IMR-90 (cell line): ENCODE data around the gene LIN37. TPM values are rescaled to one million over a fixed set of nuclear protein-coding genes. Genes with fewer than 3 reads are reported as not detected.

Source experiments
- ATAC-seq: fragments of 200-7000 bp; cut with Tn5 transposase; 2 replicates; pipeline ENCODE4 v1.9.1; 2020; ENCODE audit warnings: low read depth, mild to moderate bottlenecking, moderate library complexity
- BruUV-seq: library from RNA; stranded (reverse); fragments of 400-500 nt; replicated peaks from 2 replicates; lab custom pipeline; 2021; lab: Mats Ljungman, UMichigan
- CTCF ChIA-PET: fragments of 300-600 bp; formaldehyde crosslinking; extraction: SDS; loops from one replicate; lab custom pipeline; 2021; ENCODE audit warnings: antibody characterized with exemption; lab: Yijun Ruan, JAX
- POLR2A ChIA-PET: fragments of 300-600 bp; sonication (Branson Sonifier 250); formaldehyde crosslinking; loops from one replicate; lab custom pipeline; 2022; ENCODE audit warnings: antibody characterized with exemption; ENCODE audit not compliant: unreplicated experiment; lab: Charles Lee
- DNase-seq: peaks from one replicate; pipeline ENCODE4 v3.0.0; 2013
- H2AFZ ChIP-seq: replicated peaks from 2 replicates; pipeline ENCODE3; 2013; ENCODE audit warnings: low read length, mild to moderate bottlenecking; ENCODE audit not compliant: poor library complexity
- H2AK5ac ChIP-seq: 2 replicates; pipeline ENCODE4 v1.6.1; 2013; ENCODE audit warnings: low read depth, low read length, inconsistent platforms
- H2AK9ac ChIP-seq: replicated peaks from 2 replicates; pipeline ENCODE3; 2013; ENCODE audit warnings: mild to moderate bottlenecking, low read depth, low read length, moderate library complexity; ENCODE audit not compliant: poor library complexity
- H2BK120ac ChIP-seq: 2 replicates; pipeline ENCODE4 v1.6.1; 2013; ENCODE audit warnings: low read depth, low read length, inconsistent platforms
- H2BK15ac ChIP-seq: 3 replicates; pipeline ENCODE4 v1.6.1; 2013; ENCODE audit warnings: low read depth, low read length, inconsistent platforms
- H2BK20ac ChIP-seq: 2 replicates; pipeline ENCODE4 v1.6.1; 2013; ENCODE audit warnings: low read depth, mild to moderate bottlenecking, inconsistent platforms, low read length, moderate library complexity
- H2BK5ac ChIP-seq: 2 replicates; pipeline ENCODE4 v1.6.1; 2013; ENCODE audit warnings: mild to moderate bottlenecking, low read depth, low read length, inconsistent platforms; ENCODE audit not compliant: poor library complexity, severe bottlenecking
- H3K14ac ChIP-seq: replicated peaks from 2 replicates; pipeline ENCODE4 v1.6.1; 2013; ENCODE audit warnings: low read depth, low read length, inconsistent platforms
- H3K18ac ChIP-seq: 2 replicates; pipeline ENCODE4 v1.6.1; 2013; ENCODE audit warnings: low read depth, low read length, control low read depth
- H3K23ac ChIP-seq: 2 replicates; pipeline ENCODE4 v1.6.1; 2013; ENCODE audit warnings: low read depth, low read length, inconsistent platforms
- H3K27ac ChIP-seq: 2 replicates; pipeline ENCODE4 v1.5.1; 2013; ENCODE audit warnings: mild to moderate bottlenecking, control low read depth, low read length; ENCODE audit not compliant: insufficient read depth
- H3K27me3 ChIP-seq: 2 replicates; pipeline ENCODE4 v1.6.1; 2013; ENCODE audit warnings: low read length; ENCODE audit not compliant: control insufficient read depth, insufficient read depth
- H3K36me3 ChIP-seq: 2 replicates; pipeline ENCODE4 v1.6.1; 2013; ENCODE audit warnings: low read length, mixed read lengths; ENCODE audit not compliant: control insufficient read depth, insufficient read depth
- H3K4ac ChIP-seq: 2 replicates; pipeline ENCODE4 v1.6.1; 2013; ENCODE audit warnings: low read depth, low read length, inconsistent platforms
- H3K4me1 ChIP-seq: 2 replicates; pipeline ENCODE4 v1.6.1; 2013; ENCODE audit warnings: low read length, mixed read lengths; ENCODE audit not compliant: control insufficient read depth, insufficient read depth
- H3K4me2 ChIP-seq: 2 replicates; pipeline ENCODE4 v1.6.1; 2013; ENCODE audit warnings: low read depth, mild to moderate bottlenecking, control low read depth, low read length, moderate library complexity
- H3K4me3 ChIP-seq: 2 replicates; pipeline ENCODE4 v1.5.1; 2013; ENCODE audit warnings: low read depth, mild to moderate bottlenecking, control low read depth, low read length, moderate library complexity; ENCODE audit not compliant: insufficient read depth
- H3K56ac ChIP-seq: 2 replicates; pipeline ENCODE4 v1.6.1; 2013; ENCODE audit warnings: low read length, inconsistent platforms; ENCODE audit not compliant: insufficient read depth; ENCODE audit errors: extremely low read depth
- H3K79me1 ChIP-seq, 2 experiments: 2 replicates each; pipeline ENCODE4 v1.6.1; 2013; ENCODE audit warnings: low read length in 2 of 2, inconsistent platforms in 1 of 2, low read depth in 1 of 2
- H3K9ac ChIP-seq: 2 replicates; pipeline ENCODE4 v1.6.1; 2013; ENCODE audit warnings: low read depth, low read length, control low read depth
- H3K9me1 ChIP-seq: 2 replicates; pipeline ENCODE4 v1.6.1; 2013; ENCODE audit warnings: low read length, inconsistent platforms; ENCODE audit not compliant: insufficient read depth
- H3K9me3 ChIP-seq: 2 replicates; pipeline ENCODE4 v1.6.1; 2013; ENCODE audit warnings: low read length; ENCODE audit not compliant: control insufficient read depth, insufficient read depth
- H4K20me1 ChIP-seq: 2 replicates; pipeline ENCODE4 v1.6.1; 2013; ENCODE audit warnings: low read length, inconsistent platforms; ENCODE audit not compliant: insufficient read depth
- H4K5ac ChIP-seq: 2 replicates; pipeline ENCODE4 v1.6.1; 2013; ENCODE audit warnings: mild to moderate bottlenecking, low read depth, low read length, control low read depth
- H4K8ac ChIP-seq, 2 experiments: 2 replicates each; pipeline ENCODE4 v1.6.1; 2013; ENCODE audit warnings: low read depth in 2 of 2, low read length in 2 of 2, control low read depth in 1 of 2, inconsistent platforms in 1 of 2
- H4K91ac ChIP-seq: 2 replicates; pipeline ENCODE4 v1.6.1; 2013; ENCODE audit warnings: low read depth, low read length, inconsistent platforms; ENCODE audit not compliant: insufficient read depth
- BHLHE40 ChIP-seq: fragments of 150-350 bp; IDR thresholded peaks from 2 replicates; pipeline ENCODE4 v1.6.1; 2016; ENCODE audit warnings: mild to moderate bottlenecking, low read depth, low read length
- CEBPB ChIP-seq: IDR thresholded peaks from 2 replicates; pipeline ENCODE4 v1.6.1; 2012; ENCODE audit warnings: low read depth, low read length, improper control_type of control experiment
- CHD1 ChIP-seq: IDR thresholded peaks from 2 replicates; pipeline ENCODE4 v1.6.1; 2012; ENCODE audit warnings: low read depth, low read length, improper control_type of control experiment
- CTCF ChIP-seq: conservative IDR thresholded peaks from 2 replicates; pipeline ENCODE4 v1.5.1; 2012; ENCODE audit warnings: mild to moderate bottlenecking, low read depth, low read length, improper control_type of control experiment
- FOS ChIP-seq: fragments of 150-350 bp; IDR thresholded peaks from 2 replicates; pipeline ENCODE4 v1.6.1; 2016; ENCODE audit warnings: low read depth, low read length
- MAFK ChIP-seq: IDR thresholded peaks from 2 replicates; pipeline ENCODE4 v1.6.1; 2012; ENCODE audit warnings: low read depth, low read length, improper control_type of control experiment
- MAZ ChIP-seq: IDR thresholded peaks from 2 replicates; pipeline ENCODE4 v1.6.1; 2012; ENCODE audit warnings: low read depth, mild to moderate bottlenecking, low read length, improper control_type of control experiment, moderate library complexity, borderline replicate concordance
- NFE2L2 ChIP-seq: fragments of 150-350 bp; IDR thresholded peaks from 2 replicates; pipeline ENCODE4 v1.6.1; 2016; ENCODE audit warnings: low read depth, mild to moderate bottlenecking, low read length
- RAD21 ChIP-seq: IDR thresholded peaks from 2 replicates; pipeline ENCODE4 v1.6.1; 2012; ENCODE audit warnings: low read length, improper control_type of control experiment
- RCOR1 ChIP-seq: IDR thresholded peaks from 2 replicates; pipeline ENCODE4 v1.6.1; 2012; ENCODE audit warnings: mild to moderate bottlenecking, low read length, improper control_type of control experiment; ENCODE audit not compliant: insufficient replicate concordance
- RFX5 ChIP-seq: IDR thresholded peaks from 2 replicates; pipeline ENCODE4 v1.8.0; 2012; ENCODE audit warnings: low read depth, mild to moderate bottlenecking, low read length, moderate library complexity
- SMC3 ChIP-seq: fragments of 150-350 bp; IDR thresholded peaks from 2 replicates; pipeline ENCODE4 v1.6.1; 2016; ENCODE audit warnings: low read depth, mild to moderate bottlenecking, antibody characterized with exemption, low read length, moderate library complexity
- WGBS, 2 experiments: methylation state at CpG; one replicate each; pipeline versions ENCODE4 v1.1.5 to v1.1.7; 2013; ENCODE audit warnings: missing lambda C conversion rate in 2 of 2; ENCODE audit not compliant: insufficient read length in 1 of 2; ENCODE audit errors: extremely low coverage in 2 of 2; 5-methylcytosine and 5-hydroxymethylcytosine counted together
- dilution Hi-C: fragments of 300-500 bp; cut with HindIII; formaldehyde crosslinking; loops from one replicate; pipeline ENCODE4 v1.14.3; 2018; ENCODE audit warnings: low sequenced_read_pairs; ENCODE audit not compliant: unreplicated experiment
- in situ Hi-C: fragments of 300-500 bp; cut with MboI; formaldehyde crosslinking; loops from 3 replicates; pipeline ENCODE4 v1.14.3; 2019; ENCODE audit warnings: low sequenced_read_pairs, inconsistent platforms, mixed read lengths
- intact Hi-C: fragments of 100-400 bp; cut with micrococcal nuclease; formaldehyde crosslinking; loops from 2 replicates; pipeline ENCODE4 v1.10.0; 2022
- polyA plus RNA-seq, 3 experiments: library from polyadenylated mRNA; depleted of rRNA; stranded (reverse); fragments of >200 nt; gene quantifications; 2 replicates each; pipeline ENCODE4 v1.2.3, GENCODE V29; 2012; ENCODE audit warnings: low replicate concordance in 1 of 3
- total RNA-seq: library from RNA; depleted of rRNA; stranded (reverse); fragments of >200 nt; gene quantifications from 2 replicates; pipeline ENCODE4 v1.2.3, GENCODE V29; 2012
- TF ChIP-seq, protein P1 (sequence below): fragments of 150-350 bp; IDR thresholded peaks from 2 replicates; pipeline ENCODE4 v1.6.1; 2017; ENCODE audit warnings: mild to moderate bottlenecking, antibody characterized with exemption, low read length, low read depth

The LIN37 gene
- total and polyA plus RNA-seq, 2 of the 4 experiments (the other 2 are of a cell fraction) = 12.7 to 23.1 TPM

DNA sequence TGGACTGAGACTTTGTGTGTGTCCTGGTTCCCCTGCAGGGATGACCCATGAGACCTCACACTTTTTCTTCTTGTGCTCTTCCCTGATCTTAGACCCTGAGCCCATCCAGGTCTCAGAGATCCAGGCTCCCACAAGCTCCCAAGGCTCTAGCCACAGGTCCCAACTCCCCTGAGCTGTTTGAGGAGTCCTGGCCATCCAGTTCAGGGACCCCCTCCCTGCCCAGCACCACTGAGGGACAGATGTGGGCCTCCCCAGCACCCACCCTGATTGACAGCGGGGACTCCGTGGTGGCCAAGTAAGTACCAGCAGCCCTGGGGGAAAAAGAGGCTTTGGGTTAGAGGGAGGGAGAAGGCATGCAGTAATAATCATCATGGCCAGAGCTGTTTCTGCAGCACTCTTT is 11.3 kb downstream of the LIN37 start:
- TF ChIP-seq, protein P1, sequence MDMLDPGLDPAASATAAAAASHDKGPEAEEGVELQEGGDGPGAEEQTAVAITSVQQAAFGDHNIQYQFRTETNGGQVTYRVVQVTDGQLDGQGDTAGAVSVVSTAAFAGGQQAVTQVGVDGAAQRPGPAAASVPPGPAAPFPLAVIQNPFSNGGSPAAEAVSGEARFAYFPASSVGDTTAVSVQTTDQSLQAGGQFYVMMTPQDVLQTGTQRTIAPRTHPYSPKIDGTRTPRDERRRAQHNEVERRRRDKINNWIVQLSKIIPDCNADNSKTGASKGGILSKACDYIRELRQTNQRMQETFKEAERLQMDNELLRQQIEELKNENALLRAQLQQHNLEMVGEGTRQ = no peak
- TF ChIP-seq CEBPB (no peak), MAZ (no peak), RFX5 (no peak), BHLHE40 (no peak), SMC3 (no peak), FOS (no peak), RAD21 (no peak), MAFK (no peak), CTCF (no peak), CHD1 (no peak), RCOR1 (no peak), NFE2L2 (no peak)
- no peak overlapping the region for H3K4ac ChIP-seq
- H3K79me1 ChIP-seq = peaks cover 34 to 47% of the 10 kb centered on the region in 2 experiments
- H3K9ac ChIP-seq = no peak overlapping the region
- peak overlapping the region; percentile 63 for H2AK9ac ChIP-seq
- ChIA-PET POLR2A (no interaction called here), CTCF (no interaction called here)
- no peak overlapping the region for H3K4me2 ChIP-seq
- no peak overlapping the region for H3K27ac ChIP-seq
- H3K14ac ChIP-seq = no peak overlapping the region
- H4K20me1 ChIP-seq = peaks cover 6% of the 10 kb centered on the region; the same call in 1 of the 2 replicates
- no peak overlapping the region for H3K4me3 ChIP-seq
- BruUV-seq = no TSS peak
- H2BK5ac ChIP-seq = no peak overlapping the region
- peaks cover 13% of the 10 kb centered on the region for H3K4me1 ChIP-seq
- no peak overlapping the region for H2BK20ac ChIP-seq
- H2BK120ac ChIP-seq = no peak overlapping the region
- no peak overlapping the region for H3K56ac ChIP-seq
- H4K5ac ChIP-seq = no peak overlapping the region
- no peak overlapping the region for H2BK15ac ChIP-seq
- DNase-seq (no peak), ATAC-seq (no peak)
- no peak overlapping the region for H3K18ac ChIP-seq
- no peak overlapping the region for H4K8ac ChIP-seq
- in situ Hi-C loops (no loop called here), intact Hi-C loops (loop anchor here (2.0 to 5.0 kb wide), 2 partner anchors 15 to 173 kb away; partner anchors contain the start of gene ARHGAP33), dilution Hi-C loops (no loop called here)
- WGBS, 2 experiments = no CpG with 5 or more reads among the region's 2 CpGs
- no peak overlapping the region for H3K23ac ChIP-seq
- no peak overlapping the region for H2AK5ac ChIP-seq
- no peak overlapping the region for H4K91ac ChIP-seq
- H3K9me1 ChIP-seq = peaks cover 20% of the 10 kb centered on the region; the same call in 1 of the 2 replicates
- peaks cover 17% of the 10 kb centered on the region for H3K36me3 ChIP-seq
- no peaks in the 10 kb centered on the region for H3K9me3 ChIP-seq
- H2AFZ ChIP-seq = no peak overlapping the region
- H3K27me3 ChIP-seq = no peaks in the 10 kb centered on the region
